Mucosa of rectum (tissue), 2 donors: Measurements from ENCODE around the gene POU2AF1.

Source experiments
- H3K27ac ChIP-seq, 2 donors: one replicate each; pipeline ENCODE4 v1.7.0; 2013; ENCODE audit warnings: inconsistent platforms in 2 of 2, low read depth in 2 of 2, low read length in 2 of 2
- H3K27me3 ChIP-seq, 2 donors: one replicate each; pipeline ENCODE4 v1.7.0; 2013; ENCODE audit warnings: low read length in 2 of 2; ENCODE audit not compliant: control insufficient read depth in 2 of 2, insufficient read depth in 2 of 2
- H3K36me3 ChIP-seq, 2 donors: one replicate each; pipeline ENCODE4 v1.7.0; 2013; ENCODE audit warnings: low read length in 2 of 2; ENCODE audit not compliant: control insufficient read depth in 2 of 2, insufficient read depth in 2 of 2
- H3K4me1 ChIP-seq, 2 donors: one replicate each; pipeline ENCODE4 v1.7.0; 2013; ENCODE audit warnings: low read length in 2 of 2, mild to moderate bottlenecking in 1 of 2; ENCODE audit not compliant: control insufficient read depth in 2 of 2, insufficient read depth in 2 of 2
- H3K4me3 ChIP-seq, 2 donors: one replicate each; pipeline ENCODE4 v1.7.0; 2013; ENCODE audit warnings: low read length in 2 of 2
- H3K9ac ChIP-seq, 2 donors: one replicate each; pipeline ENCODE4 v1.7.0; 2013; ENCODE audit warnings: low read length in 2 of 2, low read depth in 1 of 2, mild to moderate bottlenecking in 1 of 2
- H3K9me3 ChIP-seq, 2 donors: one replicate each; pipeline ENCODE4 v1.7.0; 2013; ENCODE audit warnings: low read length in 2 of 2; ENCODE audit not compliant: control insufficient read depth in 2 of 2
- donor health status: healthy.
- donor health status: Normal muscosa, but diverticular disease.

The POU2AF1 gene

GRCh38 chr11:111334532-111335502, 44.3 kb downstream of the POU2AF1 start:
- H3K27ac ChIP-seq, result peak overlapping the region; percentile 50 to 62
- H3K4me1 ChIP-seq, result peaks cover 19% of the 10 kb centered on the region in 2 donors
- H3K9me3 ChIP-seq, result no peaks in the 10 kb centered on the region
- no peak overlapping the region for H3K4me3 ChIP-seq
- no peaks in the 10 kb centered on the region for H3K27me3 ChIP-seq
- peak overlapping the region in 1 of 2 donors; percentile 3 for H3K9ac ChIP-seq
- no peaks in the 10 kb centered on the region for H3K36me3 ChIP-seq

- H3K4me3 ChIP-seq, result no peak overlapping the region
- H3K36me3 ChIP-seq, result no peaks in the 10 kb centered on the region
- no peaks in the 10 kb centered on the region for H3K27me3 ChIP-seq
- H3K9ac ChIP-seq, result no peak overlapping the region
- peaks cover 17 to 19% of the 10 kb centered on the region in 2 donors for H3K4me1 ChIP-seq
- H3K27ac ChIP-seq, result no peak overlapping the region
- H3K9me3 ChIP-seq, result no peaks in the 10 kb centered on the region
Observed at GRCh38 chr11:111331711-111332479, 47.2 kb downstream of the POU2AF1 start.

GRCh38 chr11:111330234-111330893, 48.7 kb downstream of the POU2AF1 start:
- Histone ChIP-seq H3K27me3 (no peaks in the 10 kb centered on the region), H3K36me3 (no peaks in the 10 kb centered on the region), H3K4me1 (peaks cover 10 to 14% of the 10 kb centered on the region in 2 donors), H3K9ac (no peak overlapping the region), H3K9me3 (no peaks in the 10 kb centered on the region), H3K27ac (no peak overlapping the region), H3K4me3 (no peak overlapping the region)

- Histone ChIP-seq H3K9me3 (no peaks in the 10 kb centered on the region), H3K4me1 (peaks cover 2 to 6% of the 10 kb centered on the region in 2 donors), H3K9ac (no peak overlapping the region), H3K36me3 (no peaks in the 10 kb centered on the region), H3K27ac (no peak overlapping the region), H3K27me3 (no peaks in the 10 kb centered on the region), H3K4me3 (no peak overlapping the region)
Observed at GRCh38 chr11:111329306-111330204, 49.5 kb downstream of the POU2AF1 start.

GRCh38 chr11:111327908-111328624, 51.0 kb downstream of the POU2AF1 start:
- Histone ChIP-seq H3K4me3 (no peak overlapping the region), H3K27ac (no peak overlapping the region), H3K36me3 (no peaks in the 10 kb centered on the region), H3K9me3 (no peaks in the 10 kb centered on the region), H3K27me3 (no peaks in the 10 kb centered on the region), H3K9ac (no peak overlapping the region), H3K4me1 (no peaks in the 10 kb centered on the region)

GRCh38 chr11:111326824-111327223, 52.3 kb downstream of the POU2AF1 start:
- Histone ChIP-seq H3K9ac (no peak overlapping the region), H3K27me3 (no peaks in the 10 kb centered on the region), H3K4me1 (no peaks in the 10 kb centered on the region), H3K27ac (no peak overlapping the region), H3K4me3 (no peak overlapping the region), H3K9me3 (no peaks in the 10 kb centered on the region), H3K36me3 (no peaks in the 10 kb centered on the region)

- Histone ChIP-seq H3K4me3 (no peak overlapping the region), H3K9me3 (no peaks in the 10 kb centered on the region), H3K4me1 (no peaks in the 10 kb centered on the region), H3K27me3 (no peaks in the 10 kb centered on the region), H3K9ac (no peak overlapping the region), H3K36me3 (no peaks in the 10 kb centered on the region), H3K27ac (no peak overlapping the region)
Observed at GRCh38 chr11:111325259-111325658, 53.8 kb downstream of the POU2AF1 start.

- no peak overlapping the region for H3K27ac ChIP-seq
- no peaks in the 10 kb centered on the region for H3K4me1 ChIP-seq
- H3K9me3 ChIP-seq, result no peaks in the 10 kb centered on the region
- H3K36me3 ChIP-seq, result no peaks in the 10 kb centered on the region
- H3K27me3 ChIP-seq, result no peaks in the 10 kb centered on the region
- no peak overlapping the region for H3K4me3 ChIP-seq
- H3K9ac ChIP-seq, result no peak overlapping the region
Observed at GRCh38 chr11:111324277-111324720, 54.8 kb downstream of the POU2AF1 start.

- Histone ChIP-seq H3K4me1 (no peaks in the 10 kb centered on the region), H3K27ac (no peak overlapping the region), H3K9me3 (no peaks in the 10 kb centered on the region), H3K27me3 (no peaks in the 10 kb centered on the region), H3K4me3 (no peak overlapping the region), H3K36me3 (no peaks in the 10 kb centered on the region), H3K9ac (no peak overlapping the region)
Observed at GRCh38 chr11:111322534-111322933, 56.5 kb downstream of the POU2AF1 start.
